HEK293 (cell line): ENCODE results near the gene IL15.
"Not testable (repeated sequence)": the region's sequence is repeated elsewhere in the genome, so short reads cannot be mapped to it uniquely, and the experiment has no call there.

Experiments
- CTCF ChIA-PET: fragments of 350-600 bp; formaldehyde crosslinking; extraction: SDS; loops from one replicate; lab custom pipeline; 2021; ENCODE audit warnings: antibody characterized with exemption; lab: Yijun Ruan, JAX
- POLR2A ChIA-PET: fragments of 300-600 bp; formaldehyde crosslinking; extraction: SDS; loops from one replicate; lab custom pipeline; 2020; ENCODE audit warnings: antibody characterized with exemption, inconsistent platforms; lab: Yijun Ruan, JAX
- H3K27ac ChIP-seq: fragments of 200-500 bp; sonication (Bioruptor generic); 2 replicates; pipeline ENCODE4 v1.5.1; 2014; ENCODE audit warnings: low read depth, low read length, control low read depth, inconsistent platforms; ENCODE audit errors: extremely low read depth
- H3K36me3 ChIP-seq, 2 experiments: fragments of 200-500 bp in 1 of 2; sonication (Bioruptor generic) in 1 of 2; 1 replicate in 1 of 2; 2 replicates in 1 of 2; pipeline ENCODE4 v1.5.1; 2014 to 2017; ENCODE audit warnings: inconsistent platforms in 2 of 2, low read length in 2 of 2; ENCODE audit not compliant: control insufficient read depth in 2 of 2, insufficient read depth in 1 of 2
- H3K4me1 ChIP-seq: fragments of 200-500 bp; sonication (Bioruptor generic); 2 replicates; pipeline ENCODE4 v1.5.1; 2014; ENCODE audit warnings: mild to moderate bottlenecking, low read length, inconsistent platforms; ENCODE audit not compliant: control insufficient read depth, insufficient read depth
- H3K4me3 ChIP-seq: 2 replicates; pipeline ENCODE4 v1.5.1; 2011; ENCODE audit warnings: low read depth, mild to moderate bottlenecking, control low read depth, low read length, moderate library complexity
- H3K9me3 ChIP-seq: fragments of 200-500 bp; sonication (Bioruptor generic); 2 replicates; pipeline ENCODE4 v1.5.1; 2014; ENCODE audit warnings: low read depth, low read length, inconsistent platforms; ENCODE audit not compliant: control insufficient read depth, insufficient read depth
- BCL11A ChIP-seq: fragments of 450-650 bp; formaldehyde crosslinking; IDR thresholded peaks from 2 replicates; pipeline ENCODE4 v1.5.1; 2016; ENCODE audit warnings: low read depth, missing biosample characterization, missing genetic modification characterization
- BCL11B ChIP-seq: fragments of 450-650 bp; formaldehyde crosslinking; IDR thresholded peaks from 2 replicates; pipeline ENCODE4 v1.5.1; 2016; ENCODE audit warnings: low read depth, missing biosample characterization, missing genetic modification characterization
- KLF16 ChIP-seq: fragments of 450-650 bp; formaldehyde crosslinking; IDR thresholded peaks from 2 replicates; pipeline ENCODE4 v1.5.1; 2017; ENCODE audit warnings: missing biosample characterization, missing genetic modification characterization
- ZBTB21 ChIP-seq: fragments of 450-650 bp; formaldehyde crosslinking; IDR thresholded peaks from 2 replicates; pipeline ENCODE4 v1.5.1; 2017; ENCODE audit warnings: missing biosample characterization, missing genetic modification characterization
- ZBTB48 ChIP-seq: fragments of 450-650 bp; formaldehyde crosslinking; IDR thresholded peaks from 2 replicates; pipeline ENCODE4 v1.5.1; 2016; ENCODE audit warnings: missing biosample characterization, missing genetic modification characterization
- ZBTB7A ChIP-seq: fragments of 450-650 bp; formaldehyde crosslinking; IDR thresholded peaks from 2 replicates; pipeline ENCODE4 v1.5.1; 2016; ENCODE audit warnings: low read depth, missing biosample characterization, missing genetic modification characterization
- ZFP37 ChIP-seq: fragments of 450-650 bp; formaldehyde crosslinking; IDR thresholded peaks from 2 replicates; pipeline ENCODE4 v1.5.1; 2016; ENCODE audit warnings: missing biosample characterization, missing genetic modification characterization
- ZIC2 ChIP-seq: fragments of 450-650 bp; formaldehyde crosslinking; IDR thresholded peaks from 2 replicates; pipeline ENCODE4 v1.5.1; 2016; ENCODE audit warnings: missing biosample characterization, missing genetic modification characterization
- ZNF133 ChIP-seq: fragments of 450-650 bp; formaldehyde crosslinking; IDR thresholded peaks from 2 replicates; pipeline ENCODE4 v1.5.1; 2016; ENCODE audit warnings: missing biosample characterization, missing genetic modification characterization
- ZNF157 ChIP-seq: fragments of 450-650 bp; formaldehyde crosslinking; IDR thresholded peaks from 2 replicates; pipeline ENCODE4 v1.5.1; 2016; ENCODE audit warnings: missing biosample characterization, missing genetic modification characterization
- ZNF2 ChIP-seq: fragments of 450-650 bp; formaldehyde crosslinking; IDR thresholded peaks from 2 replicates; pipeline ENCODE4 v1.5.1; 2016; ENCODE audit warnings: missing biosample characterization, missing genetic modification characterization
- ZNF214 ChIP-seq: fragments of 450-650 bp; formaldehyde crosslinking; IDR thresholded peaks from 2 replicates; pipeline ENCODE4 v1.5.1; 2017; ENCODE audit warnings: missing biosample characterization, mild to moderate bottlenecking, missing genetic modification characterization, borderline replicate concordance
- ZNF302 ChIP-seq: fragments of 450-650 bp; formaldehyde crosslinking; IDR thresholded peaks from 2 replicates; pipeline ENCODE4 v1.5.1; 2016; ENCODE audit warnings: missing biosample characterization, missing genetic modification characterization, low read depth
- ZNF362 ChIP-seq: fragments of 450-650 bp; formaldehyde crosslinking; IDR thresholded peaks from 2 replicates; pipeline ENCODE4 v1.5.1; 2016; ENCODE audit warnings: missing biosample characterization, missing genetic modification characterization
- ZNF398 ChIP-seq: fragments of 450-650 bp; formaldehyde crosslinking; IDR thresholded peaks from 2 replicates; pipeline ENCODE4 v1.5.1; 2017; ENCODE audit warnings: missing biosample characterization, missing genetic modification characterization
- ZNF473 ChIP-seq: fragments of 450-650 bp; formaldehyde crosslinking; IDR thresholded peaks from 2 replicates; pipeline ENCODE4 v1.5.1; 2017; ENCODE audit warnings: missing biosample characterization, missing genetic modification characterization
- ZNF548 ChIP-seq: fragments of 450-650 bp; formaldehyde crosslinking; IDR thresholded peaks from 2 replicates; pipeline ENCODE4 v1.5.1; 2016; ENCODE audit warnings: missing biosample characterization, missing genetic modification characterization
- ZNF610 ChIP-seq: fragments of 450-650 bp; formaldehyde crosslinking; IDR thresholded peaks from 2 replicates; pipeline ENCODE4 v1.5.1; 2016; ENCODE audit warnings: missing biosample characterization, missing genetic modification characterization, borderline replicate concordance
- TF ChIP-seq, protein P1 (sequence below): fragments of 450-650 bp; formaldehyde crosslinking; IDR thresholded peaks from 2 replicates; pipeline ENCODE4 v1.5.1; 2016; ENCODE audit warnings: missing biosample characterization, missing genetic modification characterization
- TF ChIP-seq, protein P2 (sequence below): fragments of 450-650 bp; formaldehyde crosslinking; IDR thresholded peaks from 2 replicates; pipeline ENCODE4 v1.5.1; 2016; ENCODE audit warnings: missing biosample characterization, missing genetic modification characterization
- TF ChIP-seq, protein P3 (sequence below): fragments of 450-650 bp; formaldehyde crosslinking; IDR thresholded peaks from 2 replicates; pipeline ENCODE4 v1.5.1; 2016; ENCODE audit warnings: missing biosample characterization, missing genetic modification characterization
- TF ChIP-seq, protein P4 (sequence below): fragments of 450-650 bp; formaldehyde crosslinking; IDR thresholded peaks from 2 replicates; pipeline ENCODE4 v1.5.1; 2016; ENCODE audit warnings: missing biosample characterization, missing genetic modification characterization

IL15 gene

GRCh38 chr4:141610365-141610764, 26.0 kb upstream of the IL15 start (continued):
- TF ChIP-seq KLF16 (no peak), ZNF302 (tag by site-specific recombination) (no peak), ZNF2 (no peak)
- TF ChIP-seq, protein P1, sequence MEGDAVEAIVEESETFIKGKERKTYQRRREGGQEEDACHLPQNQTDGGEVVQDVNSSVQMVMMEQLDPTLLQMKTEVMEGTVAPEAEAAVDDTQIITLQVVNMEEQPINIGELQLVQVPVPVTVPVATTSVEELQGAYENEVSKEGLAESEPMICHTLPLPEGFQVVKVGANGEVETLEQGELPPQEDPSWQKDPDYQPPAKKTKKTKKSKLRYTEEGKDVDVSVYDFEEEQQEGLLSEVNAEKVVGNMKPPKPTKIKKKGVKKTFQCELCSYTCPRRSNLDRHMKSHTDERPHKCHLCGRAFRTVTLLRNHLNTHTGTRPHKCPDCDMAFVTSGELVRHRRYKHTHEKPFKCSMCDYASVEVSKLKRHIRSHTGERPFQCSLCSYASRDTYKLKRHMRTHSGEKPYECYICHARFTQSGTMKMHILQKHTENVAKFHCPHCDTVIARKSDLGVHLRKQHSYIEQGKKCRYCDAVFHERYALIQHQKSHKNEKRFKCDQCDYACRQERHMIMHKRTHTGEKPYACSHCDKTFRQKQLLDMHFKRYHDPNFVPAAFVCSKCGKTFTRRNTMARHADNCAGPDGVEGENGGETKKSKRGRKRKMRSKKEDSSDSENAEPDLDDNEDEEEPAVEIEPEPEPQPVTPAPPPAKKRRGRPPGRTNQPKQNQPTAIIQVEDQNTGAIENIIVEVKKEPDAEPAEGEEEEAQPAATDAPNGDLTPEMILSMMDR (tag by site-specific recombination) = no peak
- TF ChIP-seq, protein P2, sequence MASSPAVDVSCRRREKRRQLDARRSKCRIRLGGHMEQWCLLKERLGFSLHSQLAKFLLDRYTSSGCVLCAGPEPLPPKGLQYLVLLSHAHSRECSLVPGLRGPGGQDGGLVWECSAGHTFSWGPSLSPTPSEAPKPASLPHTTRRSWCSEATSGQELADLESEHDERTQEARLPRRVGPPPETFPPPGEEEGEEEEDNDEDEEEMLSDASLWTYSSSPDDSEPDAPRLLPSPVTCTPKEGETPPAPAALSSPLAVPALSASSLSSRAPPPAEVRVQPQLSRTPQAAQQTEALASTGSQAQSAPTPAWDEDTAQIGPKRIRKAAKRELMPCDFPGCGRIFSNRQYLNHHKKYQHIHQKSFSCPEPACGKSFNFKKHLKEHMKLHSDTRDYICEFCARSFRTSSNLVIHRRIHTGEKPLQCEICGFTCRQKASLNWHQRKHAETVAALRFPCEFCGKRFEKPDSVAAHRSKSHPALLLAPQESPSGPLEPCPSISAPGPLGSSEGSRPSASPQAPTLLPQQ = no peak

- H3K9me3 ChIP-seq = no peaks in the 10 kb centered on the region
- no peaks in the 10 kb centered on the region for H3K4me1 ChIP-seq
- ChIA-PET POLR2A (no interaction called here), CTCF (no interaction called here)
- no peak overlapping the region for H3K4me3 ChIP-seq
- H3K27ac ChIP-seq = no peak overlapping the region
- TF ChIP-seq, protein P3, sequence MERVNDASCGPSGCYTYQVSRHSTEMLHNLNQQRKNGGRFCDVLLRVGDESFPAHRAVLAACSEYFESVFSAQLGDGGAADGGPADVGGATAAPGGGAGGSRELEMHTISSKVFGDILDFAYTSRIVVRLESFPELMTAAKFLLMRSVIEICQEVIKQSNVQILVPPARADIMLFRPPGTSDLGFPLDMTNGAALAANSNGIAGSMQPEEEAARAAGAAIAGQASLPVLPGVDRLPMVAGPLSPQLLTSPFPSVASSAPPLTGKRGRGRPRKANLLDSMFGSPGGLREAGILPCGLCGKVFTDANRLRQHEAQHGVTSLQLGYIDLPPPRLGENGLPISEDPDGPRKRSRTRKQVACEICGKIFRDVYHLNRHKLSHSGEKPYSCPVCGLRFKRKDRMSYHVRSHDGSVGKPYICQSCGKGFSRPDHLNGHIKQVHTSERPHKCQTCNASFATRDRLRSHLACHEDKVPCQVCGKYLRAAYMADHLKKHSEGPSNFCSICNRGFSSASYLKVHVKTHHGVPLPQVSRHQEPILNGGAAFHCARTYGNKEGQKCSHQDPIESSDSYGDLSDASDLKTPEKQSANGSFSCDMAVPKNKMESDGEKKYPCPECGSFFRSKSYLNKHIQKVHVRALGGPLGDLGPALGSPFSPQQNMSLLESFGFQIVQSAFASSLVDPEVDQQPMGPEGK = no peak
- TF ChIP-seq ZNF362 (no peak), ZFP37 (no peak), ZIC2 (tag by site-specific recombination) (no peak), ZBTB21 (tag by site-specific recombination) (no peak), ZNF157 (tag by site-specific recombination) (no peak), ZNF398 (tag by site-specific recombination) (no peak), ZBTB48 (tag by site-specific recombination) (no peak), ZNF214 (tag by site-specific recombination) (no peak), BCL11B (tag by site-specific recombination) (no peak), BCL11A (tag by site-specific recombination) (no peak), ZNF610 (tag by site-specific recombination) (no peak), ZNF548 (tag by site-specific recombination) (no peak), ZBTB7A (tag by site-specific recombination) (no peak), ZNF133 (tag by site-specific recombination) (no peak), ZNF473 (no peak)
- TF ChIP-seq, protein P4, sequence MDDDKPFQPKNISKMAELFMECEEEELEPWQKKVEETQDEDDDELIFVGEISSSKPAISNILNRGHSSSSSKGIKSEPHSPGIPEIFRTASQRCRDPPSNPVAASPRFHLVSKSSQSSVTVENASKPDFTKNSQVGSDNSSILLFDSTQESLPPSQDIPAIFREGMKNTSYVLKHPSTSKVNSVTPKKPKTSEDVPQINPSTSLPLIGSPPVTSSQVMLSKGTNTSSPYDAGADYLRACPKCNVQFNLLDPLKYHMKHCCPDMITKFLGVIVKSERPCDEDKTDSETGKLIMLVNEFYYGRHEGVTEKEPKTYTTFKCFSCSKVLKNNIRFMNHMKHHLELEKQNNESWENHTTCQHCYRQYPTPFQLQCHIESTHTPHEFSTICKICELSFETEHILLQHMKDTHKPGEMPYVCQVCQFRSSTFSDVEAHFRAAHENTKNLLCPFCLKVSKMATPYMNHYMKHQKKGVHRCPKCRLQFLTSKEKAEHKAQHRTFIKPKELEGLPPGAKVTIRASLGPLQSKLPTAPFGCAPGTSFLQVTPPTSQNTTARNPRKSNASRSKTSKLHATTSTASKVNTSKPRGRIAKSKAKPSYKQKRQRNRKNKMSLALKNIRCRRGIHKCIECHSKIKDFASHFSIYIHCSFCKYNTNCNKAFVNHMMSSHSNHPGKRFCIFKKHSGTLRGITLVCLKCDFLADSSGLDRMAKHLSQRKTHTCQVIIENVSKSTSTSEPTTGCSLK = no peak
- no peaks in the 10 kb centered on the region for H3K36me3 ChIP-seq
Measured at GRCh38 chr4:141614878-141615586, 21.4 kb upstream of the IL15 start.

DNA sequence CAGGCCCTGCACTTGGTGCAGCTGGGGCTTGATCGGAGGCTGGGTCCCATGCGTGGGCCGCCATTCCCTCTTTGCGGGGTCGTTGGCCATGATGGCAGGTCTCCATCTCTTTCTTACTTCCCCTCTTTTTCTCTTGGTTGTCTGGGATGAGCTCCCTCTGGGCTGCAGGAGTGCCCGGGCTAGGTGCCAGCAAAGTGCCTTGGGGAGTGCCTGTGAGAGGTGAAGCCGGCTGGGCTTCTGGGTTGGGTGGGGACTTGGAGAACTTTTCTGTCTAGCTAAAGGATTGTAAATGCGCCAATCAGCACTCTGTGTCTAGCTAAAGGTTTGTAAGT, 20.8 kb upstream of the IL15 start:
- CTCF ChIA-PET, H3K27ac ChIP-seq, H3K4me3 ChIP-seq, POLR2A ChIA-PET, H3K4me1 ChIP-seq, H3K9me3 ChIP-seq, H3K36me3 ChIP-seq: not testable (repeated sequence)
